Neural cell (in vitro differentiated cells): ENCODE data around the gene HCAR1. TPM values are rescaled to one million over a fixed set of nuclear protein-coding genes. Genes with fewer than 3 reads are reported as not detected.

Experiments
- H2AFZ ChIP-seq: fragments of 200-600, 300-800 bp; sonication (generic), shearing (Covaris generic); 2 replicates; pipeline ENCODE4 v1.6.0; 2014; ENCODE audit warnings: low read depth, mild to moderate bottlenecking, antibody characterized with exemption, low read length, moderate library complexity
- H3F3A ChIP-seq: fragments of 200-600 bp; shearing (Covaris generic); 2 replicates; pipeline ENCODE4 v1.6.1; 2016; ENCODE audit warnings: mild to moderate bottlenecking, moderate library complexity, mixed read lengths, antibody characterized with exemption, low read length; ENCODE audit not compliant: insufficient read depth, poor library complexity, severe bottlenecking
- H3K27ac ChIP-seq: fragments of 200-600, 300-800 bp; sonication (generic), shearing (Covaris generic); 2 replicates; pipeline ENCODE4 v1.5.1; 2014; ENCODE audit warnings: mild to moderate bottlenecking, low read length, moderate library complexity
- H3K27me3 ChIP-seq: fragments of 300-800, 200-600 bp; sonication (generic), shearing (Covaris generic); 2 replicates; pipeline ENCODE4 v1.6.0; 2014; ENCODE audit warnings: mild to moderate bottlenecking, low read depth, low read length, moderate library complexity; ENCODE audit not compliant: insufficient read depth
- H3K36me3 ChIP-seq: fragments of 300-800, 200-600 bp; sonication (generic), shearing (Covaris generic); 2 replicates; pipeline ENCODE4 v1.5.1; 2014; ENCODE audit warnings: mild to moderate bottlenecking, antibody characterized with exemption, low read length, moderate library complexity; ENCODE audit not compliant: insufficient read depth
- H3K4me2 ChIP-seq: fragments of 300-800, 200-600 bp; sonication (generic), shearing (Covaris generic); 2 replicates; pipeline ENCODE4 v1.6.0; 2014; ENCODE audit warnings: mild to moderate bottlenecking, low read length
- H3K4me3 ChIP-seq: fragments of 300-800, 200-600 bp; sonication (generic), shearing (Covaris generic); 2 replicates; pipeline ENCODE4 v1.5.1; 2014; ENCODE audit warnings: mild to moderate bottlenecking, low read length, moderate library complexity
- H3K79me2 ChIP-seq: fragments of 200-600 bp; shearing (Covaris generic); replicated peaks from 2 replicates; pipeline ENCODE4 v1.6.0; 2014; ENCODE audit warnings: mild to moderate bottlenecking, low read length, moderate library complexity; ENCODE audit not compliant: insufficient read depth
- H3K9ac ChIP-seq: fragments of 300-800, 200-600 bp; sonication (generic), shearing (Covaris generic); 2 replicates; pipeline ENCODE4 v1.6.1; 2016; ENCODE audit warnings: mild to moderate bottlenecking, low read length, mixed read lengths
- H3K9me2 ChIP-seq: fragments of 200-600 bp; shearing (Covaris generic); 2 replicates; pipeline ENCODE4 v1.6.1; 2016; ENCODE audit warnings: mild to moderate bottlenecking, low read length, mixed read lengths; ENCODE audit not compliant: insufficient read depth
- H3K9me3 ChIP-seq: fragments of 200-600, 300-800 bp; sonication (generic), shearing (Covaris generic); 2 replicates; pipeline ENCODE4 v1.6.1; 2016; ENCODE audit warnings: mild to moderate bottlenecking, mixed run types, low read length, moderate library complexity, mixed read lengths
- H4K20me1 ChIP-seq: fragments of 200-600 bp; shearing (Covaris generic); 2 replicates; pipeline ENCODE4 v1.6.1; 2016; ENCODE audit warnings: mild to moderate bottlenecking, mixed run types; ENCODE audit not compliant: insufficient read depth
- EP300 ChIP-seq: fragments of 450-650 bp; conservative IDR thresholded peaks from 2 replicates; pipeline ENCODE4 v1.6.1; 2014; ENCODE audit warnings: antibody characterized with exemption, mild to moderate bottlenecking, moderate library complexity; ENCODE audit not compliant: poor library complexity, severe bottlenecking
- EZH2 ChIP-seq: fragments of 200-600, 300-800 bp; shearing (Covaris generic), sonication (generic); IDR thresholded peaks from 2 replicates; pipeline ENCODE4 v1.6.1; 2014; ENCODE audit warnings: antibody characterized with exemption, low read length, borderline replicate concordance, mild to moderate bottlenecking; ENCODE audit not compliant: insufficient read depth, poor library complexity, severe bottlenecking
- MXI1 ChIP-seq: fragments of 450-650 bp; conservative IDR thresholded peaks from 2 replicates; pipeline ENCODE4 v1.6.1; 2014; ENCODE audit warnings: antibody characterized with exemption, mild to moderate bottlenecking; ENCODE audit not compliant: poor library complexity, severe bottlenecking
- POLR2AphosphoS5 ChIP-seq: IDR thresholded peaks from 2 replicates; pipeline ENCODE4 v1.6.1; 2012
- RAD21 ChIP-seq: fragments of 450-650 bp; conservative IDR thresholded peaks from 2 replicates; pipeline ENCODE4 v1.6.1; 2014; ENCODE audit warnings: antibody characterized with exemption, mild to moderate bottlenecking, moderate library complexity
- REST ChIP-seq: IDR thresholded peaks from 2 replicates; pipeline ENCODE4 v1.6.1; 2012; ENCODE audit warnings: borderline replicate concordance
- SMC3 ChIP-seq: fragments of 450-650 bp; conservative IDR thresholded peaks from 2 replicates; pipeline ENCODE4 v1.6.1; 2014; ENCODE audit warnings: antibody characterized with exemption, mild to moderate bottlenecking, moderate library complexity; ENCODE audit not compliant: poor library complexity
- TAF1 ChIP-seq: IDR thresholded peaks from 2 replicates; pipeline ENCODE4 v1.6.1; 2012; ENCODE audit warnings: low read depth
- polyA plus RNA-seq: library from polyadenylated mRNA; depleted of rRNA; stranded (reverse); fragments of >200 nt; gene quantifications from 2 replicates; pipeline ENCODE4 v1.2.3, GENCODE V29; 2014
- TF ChIP-seq, protein P1 (sequence below): fragments of 450-650 bp; IDR thresholded peaks from 2 replicates; pipeline ENCODE4 v1.5.1; 2014; ENCODE audit warnings: antibody characterized with exemption, mild to moderate bottlenecking, moderate library complexity; ENCODE audit not compliant: poor library complexity, severe bottlenecking

The HCAR1 gene
- polyA plus RNA-seq, 1 donor from 2014 or later: not detected

- Histone ChIP-seq H3K4me3 (peak overlapping the region; percentile 98), H3K79me2 (peaks cover 23% of the 10 kb centered on the region), H3K9me2 (no peaks in the 10 kb centered on the region), H3F3A (peaks cover 3% of the 10 kb centered on the region), H4K20me1 (no peaks in the 10 kb centered on the region), H3K9ac (peak overlapping the region; percentile 93), H3K36me3 (no peaks in the 10 kb centered on the region), H3K27ac (no peak overlapping the region), H3K27me3 (no peaks in the 10 kb centered on the region), H2AFZ (no peak overlapping the region), H3K9me3 (no peaks in the 10 kb centered on the region), H3K4me2 (no peak overlapping the region)
- TF ChIP-seq TAF1 (no peak), MXI1 (no peak), POLR2AphosphoS5 (no peak), RAD21 (no peak), REST (no peak), EZH2 (no peak), SMC3 (no peak), EP300 (no peak)
- TF ChIP-seq, protein P1, sequence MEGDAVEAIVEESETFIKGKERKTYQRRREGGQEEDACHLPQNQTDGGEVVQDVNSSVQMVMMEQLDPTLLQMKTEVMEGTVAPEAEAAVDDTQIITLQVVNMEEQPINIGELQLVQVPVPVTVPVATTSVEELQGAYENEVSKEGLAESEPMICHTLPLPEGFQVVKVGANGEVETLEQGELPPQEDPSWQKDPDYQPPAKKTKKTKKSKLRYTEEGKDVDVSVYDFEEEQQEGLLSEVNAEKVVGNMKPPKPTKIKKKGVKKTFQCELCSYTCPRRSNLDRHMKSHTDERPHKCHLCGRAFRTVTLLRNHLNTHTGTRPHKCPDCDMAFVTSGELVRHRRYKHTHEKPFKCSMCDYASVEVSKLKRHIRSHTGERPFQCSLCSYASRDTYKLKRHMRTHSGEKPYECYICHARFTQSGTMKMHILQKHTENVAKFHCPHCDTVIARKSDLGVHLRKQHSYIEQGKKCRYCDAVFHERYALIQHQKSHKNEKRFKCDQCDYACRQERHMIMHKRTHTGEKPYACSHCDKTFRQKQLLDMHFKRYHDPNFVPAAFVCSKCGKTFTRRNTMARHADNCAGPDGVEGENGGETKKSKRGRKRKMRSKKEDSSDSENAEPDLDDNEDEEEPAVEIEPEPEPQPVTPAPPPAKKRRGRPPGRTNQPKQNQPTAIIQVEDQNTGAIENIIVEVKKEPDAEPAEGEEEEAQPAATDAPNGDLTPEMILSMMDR: no peak
Observed at GRCh38 chr12:122754790-122755189, 24.1 kb upstream of the HCAR1 start.

DNA sequence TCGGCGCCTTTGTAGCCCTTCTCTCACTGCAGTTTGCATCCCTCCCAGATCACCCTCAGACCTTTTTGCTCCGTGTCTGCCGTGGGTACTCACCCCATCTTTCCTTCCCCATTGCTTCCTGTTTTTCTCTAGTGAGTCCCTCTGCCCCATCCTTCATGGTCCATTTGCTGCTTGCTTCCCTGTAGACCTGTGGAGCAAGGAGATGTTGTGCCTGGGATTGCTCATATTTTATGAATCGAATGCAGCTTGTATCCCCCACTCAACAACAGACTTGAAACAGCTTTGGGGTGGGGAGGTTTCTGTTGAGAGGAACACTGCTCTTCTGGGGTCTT lies 22.6 kb upstream of the HCAR1 start:
- H3K9me2 ChIP-seq: no peaks in the 10 kb centered on the region
- H3K9me3 ChIP-seq: no peaks in the 10 kb centered on the region
- peaks cover 23% of the 10 kb centered on the region for H3K79me2 ChIP-seq
- H3K36me3 ChIP-seq: no peaks in the 10 kb centered on the region
- H3K4me3 ChIP-seq: peak overlapping the region; percentile 98
- peak overlapping the region; percentile 99 for H3K4me2 ChIP-seq
- H2AFZ ChIP-seq: peak overlapping the region; percentile 98
- peak overlapping the region; percentile 93 for H3K9ac ChIP-seq
- H3K27me3 ChIP-seq: no peaks in the 10 kb centered on the region
- peak overlapping the region; percentile 86 for H3K27ac ChIP-seq
- no peak for TF ChIP-seq REST
- no peak for TF ChIP-seq SMC3
- no peak for TF ChIP-seq TAF1
- TF ChIP-seq, protein P1: no peak
- TF ChIP-seq POLR2AphosphoS5: no peak
- no peak for TF ChIP-seq EZH2
- TF ChIP-seq RAD21: no peak
- no peak for TF ChIP-seq MXI1
- no peak for TF ChIP-seq EP300
- H3F3A ChIP-seq: peaks cover 3% of the 10 kb centered on the region
- H4K20me1 ChIP-seq: no peaks in the 10 kb centered on the region
